ENCODE measurements around the gene DISC1.

DNA sequence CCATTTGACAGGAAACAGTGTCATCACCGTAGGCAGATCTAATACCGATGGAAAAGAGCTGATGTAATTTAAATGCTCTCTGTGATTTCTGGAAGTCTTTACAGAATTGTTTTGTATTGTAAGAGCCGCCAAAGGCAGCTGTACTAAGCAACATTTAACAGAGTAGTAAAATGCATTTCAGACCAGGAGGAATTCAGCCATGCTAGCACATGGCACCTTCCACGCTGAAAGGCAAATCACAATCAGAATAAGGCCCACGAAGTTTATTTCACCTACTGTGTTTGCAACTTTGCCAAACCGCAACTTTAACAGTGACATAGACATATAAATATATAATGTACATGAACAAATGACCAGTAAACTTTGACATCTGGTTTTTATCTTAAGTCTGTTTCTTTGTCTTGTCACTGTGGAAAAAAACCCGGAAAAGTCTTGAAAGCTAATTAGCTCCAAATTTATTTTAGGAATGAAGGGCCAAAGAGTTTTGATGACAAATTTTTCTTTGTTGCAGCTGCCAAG is 26.1 kb upstream of the DISC1 start:
- no peak for TF ChIP-seq PCBP1 (IDR thresholded peaks at IDR 0.05; ENCODE audit: borderline replicate concordance, low read depth, low read length)
- no peak for TF ChIP-seq RFX3 (CRISPR knock-in tag; IDR thresholded peaks at IDR 0.05)
- no peak for TF ChIP-seq POLR2AphosphoS5 (IDR thresholded peaks at IDR 0.05; ENCODE audit: low read depth, low read length)
- TF ChIP-seq, protein P1, sequence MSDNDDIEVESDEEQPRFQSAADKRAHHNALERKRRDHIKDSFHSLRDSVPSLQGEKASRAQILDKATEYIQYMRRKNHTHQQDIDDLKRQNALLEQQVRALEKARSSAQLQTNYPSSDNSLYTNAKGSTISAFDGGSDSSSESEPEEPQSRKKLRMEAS (IDR thresholded peaks at IDR 0.05): no peak
- TF ChIP-seq ZNF766 (CRISPR knock-in tag; IDR thresholded peaks at IDR 0.05; ENCODE audit: borderline replicate concordance): no peak
- no peak for TF ChIP-seq POLR2A (IDR thresholded peaks at IDR 0.05; ENCODE audit: insufficient read depth in 1 of 2, low read depth in 2 of 2, low read length in 2 of 2)
- TF ChIP-seq SMC3 (IDR thresholded peaks at IDR 0.05; ENCODE audit: low read length): no peak
- no peak for TF ChIP-seq SP4 (CRISPR knock-in tag; IDR thresholded peaks at IDR 0.05)
- TF ChIP-seq ARHGAP35 (CRISPR knock-in tag; IDR thresholded peaks at IDR 0.05; ENCODE audit: borderline replicate concordance): no peak
- no peak for TF ChIP-seq SPEN (CRISPR knock-in tag; IDR thresholded peaks at IDR 0.05; ENCODE audit: low read depth)
- no peak for TF ChIP-seq ZFP41 (CRISPR knock-in tag; IDR thresholded peaks at IDR 0.05; ENCODE audit: borderline replicate concordance)
- TF ChIP-seq, protein P2, sequence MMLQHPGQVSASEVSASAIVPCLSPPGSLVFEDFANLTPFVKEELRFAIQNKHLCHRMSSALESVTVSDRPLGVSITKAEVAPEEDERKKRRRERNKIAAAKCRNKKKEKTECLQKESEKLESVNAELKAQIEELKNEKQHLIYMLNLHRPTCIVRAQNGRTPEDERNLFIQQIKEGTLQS (CRISPR knock-in tag; IDR thresholded peaks at IDR 0.05): no peak
- no peak for TF ChIP-seq BRCA1 (CRISPR knock-in tag; IDR thresholded peaks at IDR 0.05)
- TF ChIP-seq STAT5B (CRISPR knock-in tag; IDR thresholded peaks at IDR 0.05): no peak
